HG03432 (cell line): ENCODE data around the gene POTEI.
"Not testable (repeated sequence)": the region's sequence is repeated elsewhere in the genome, so short reads cannot be mapped to it uniquely, and the experiment has no call there.

Experiments used
- ATAC-seq: cut with Tn5 transposase; IDR thresholded peaks from one replicate; pipeline ENCODE4 v1.9.1; 2021; ENCODE audit warnings: mild to moderate bottlenecking, moderate library complexity; ENCODE audit not compliant: unreplicated experiment

POTEI gene

GRCh38 chr2:130491073-130491472 is 18.1 kb downstream of the POTEI start:
- ATAC-seq = not testable (repeated sequence)

GRCh38 chr2:130455413-130455812 is 53.7 kb downstream of the POTEI start:
- not testable (repeated sequence) for ATAC-seq

- not testable (repeated sequence) for ATAC-seq
These were observed 54.4 kb downstream of the POTEI start for GRCh38 chr2:130454712-130455083.

GRCh38 chr2:130453955-130454711 is 55.0 kb downstream of the POTEI start:
- ATAC-seq = not testable (repeated sequence)

- not testable (repeated sequence) for ATAC-seq
These were observed 56.2 kb downstream of the POTEI start for GRCh38 chr2:130452897-130453296.

GRCh38 chr2:130451823-130452222 is 57.3 kb downstream of the POTEI start:
- not testable (repeated sequence) for ATAC-seq

- ATAC-seq = not testable (repeated sequence)
These were observed 57.9 kb downstream of the POTEI start for GRCh38 chr2:130451278-130451677.

GRCh38 chr2:130450366-130450765 is 58.8 kb downstream of the POTEI start:
- not testable (repeated sequence) for ATAC-seq

- peak; percentile 74 for ATAC-seq
These were observed 81.5 kb downstream of the POTEI start for GRCh38 chr2:130427631-130428030.

- not testable (repeated sequence) for ATAC-seq
These were observed 90.3 kb downstream of the POTEI start for GRCh38 chr2:130418845-130419244.

- not testable (repeated sequence) for ATAC-seq
These were observed 92.4 kb downstream of the POTEI start for GRCh38 chr2:130416693-130417092.
